DND-41 (cell line): ENCODE results near the gene SLC35E3.
A peak's percentile ranks its signal among the peaks of the same experiment; 100 is the strongest.

Experiments
- ATAC-seq: fragments of 200-7000 bp; cut with Tn5 transposase; 3 replicates; pipeline ENCODE4 v1.9.1; 2021; ENCODE audit warnings: low read depth; ENCODE audit not compliant: insufficient read depth
- DNase-seq: peaks from one replicate; pipeline ENCODE4 v3.0.0-alpha.2; 2020
- H2AFZ ChIP-seq: 2 replicates; pipeline ENCODE4 v1.6.0; 2012; ENCODE audit warnings: low read depth, low read length
- H3K27ac ChIP-seq: 2 replicates; pipeline ENCODE4 v1.5.1; 2012; ENCODE audit warnings: low read length, inconsistent platforms
- H3K27me3 ChIP-seq: fragments of 200-600 bp; sonication (generic); 2 replicates; pipeline ENCODE4 v1.6.0; 2012; ENCODE audit warnings: low read length, mild to moderate bottlenecking, inconsistent platforms; ENCODE audit not compliant: insufficient read depth, poor library complexity
- H3K36me3 ChIP-seq: 2 replicates; pipeline ENCODE4 v1.5.1; 2012; ENCODE audit warnings: low read length, inconsistent platforms; ENCODE audit not compliant: insufficient read depth
- H3K4me1 ChIP-seq: 2 replicates; pipeline ENCODE4 v1.5.1; 2012; ENCODE audit warnings: mild to moderate bottlenecking, low read length; ENCODE audit not compliant: insufficient read depth
- H3K4me2 ChIP-seq: 2 replicates; pipeline ENCODE4 v1.6.0; 2012; ENCODE audit warnings: mild to moderate bottlenecking, moderate library complexity, low read length, inconsistent platforms; ENCODE audit not compliant: insufficient read depth
- H3K4me3 ChIP-seq, 2 experiments: fragments of 200-600 bp in 1 of 2; shearing (Covaris generic) in 1 of 2; 2 replicates each; pipeline ENCODE4 v1.5.1; 2012 to 2016; ENCODE audit warnings: inconsistent platforms in 2 of 2, low read length in 2 of 2, mild to moderate bottlenecking in 2 of 2, low read depth in 1 of 2, moderate library complexity in 1 of 2
- H3K79me2 ChIP-seq: 2 replicates; pipeline ENCODE4 v1.6.0; 2012; ENCODE audit warnings: low read length, inconsistent platforms; ENCODE audit not compliant: insufficient read depth
- H3K9ac ChIP-seq: 2 replicates; pipeline ENCODE4 v1.6.0; 2012; ENCODE audit warnings: low read depth, mild to moderate bottlenecking, inconsistent platforms, low read length, moderate library complexity
- H3K9me3 ChIP-seq: 2 replicates; pipeline ENCODE4 v1.5.1; 2012; ENCODE audit warnings: low read length, moderate library complexity, mild to moderate bottlenecking, inconsistent platforms; ENCODE audit not compliant: insufficient read depth, severe bottlenecking
- H4K20me1 ChIP-seq: 2 replicates; pipeline ENCODE4 v1.6.0; 2012; ENCODE audit warnings: low read length; ENCODE audit not compliant: insufficient read depth
- CTCF ChIP-seq: IDR thresholded peaks from 2 replicates; pipeline ENCODE4 v1.5.1; 2012; ENCODE audit warnings: borderline replicate concordance, low read length, moderate library complexity, mild to moderate bottlenecking; ENCODE audit not compliant: poor library complexity, severe bottlenecking; ENCODE audit errors: extremely low read depth
- EZH2 ChIP-seq: IDR thresholded peaks from 3 replicates; pipeline ENCODE4 v1.6.1; 2012; ENCODE audit warnings: borderline replicate concordance, low read depth, mild to moderate bottlenecking, moderate library complexity, low read length, inconsistent platforms; ENCODE audit not compliant: severe bottlenecking

The SLC35E3 gene

GRCh38 chr12:68768431-68768939 lies 22.5 kb downstream of the SLC35E3 start:
- no peak overlapping the region for H2AFZ ChIP-seq
- peaks cover 11% of the 10 kb centered on the region for H3K4me1 ChIP-seq
- ATAC-seq: no peak
- no peaks in the 10 kb centered on the region for H4K20me1 ChIP-seq
- no peak overlapping the region for H3K4me2 ChIP-seq
- TF ChIP-seq CTCF: no peak
- no peak for TF ChIP-seq EZH2
- no peak overlapping the region for H3K27ac ChIP-seq
- no peak overlapping the region for H3K9ac ChIP-seq
- H3K27me3 ChIP-seq: no peaks in the 10 kb centered on the region
- peaks cover 17% of the 10 kb centered on the region for H3K36me3 ChIP-seq
- H3K4me3 ChIP-seq: no peak overlapping the region
- H3K79me2 ChIP-seq: no peaks in the 10 kb centered on the region
- DNase-seq: no peak
- H3K9me3 ChIP-seq: no peaks in the 10 kb centered on the region

GRCh38 chr12:68769941-68770340 lies 24.0 kb downstream of the SLC35E3 start:
- Histone ChIP-seq H3K27ac (no peak overlapping the region), H4K20me1 (no peaks in the 10 kb centered on the region), H3K27me3 (no peaks in the 10 kb centered on the region), H2AFZ (no peak overlapping the region), H3K36me3 (peaks cover 6% of the 10 kb centered on the region), H3K4me2 (no peak overlapping the region), H3K4me3 (no peak overlapping the region), H3K79me2 (no peaks in the 10 kb centered on the region), H3K4me1 (peaks cover 11% of the 10 kb centered on the region), H3K9ac (no peak overlapping the region), H3K9me3 (no peaks in the 10 kb centered on the region)
- DNase-seq (no peak), ATAC-seq (no peak)
- TF ChIP-seq EZH2: no peak
- TF ChIP-seq CTCF: no peak

- no peaks in the 10 kb centered on the region for H3K79me2 ChIP-seq
- TF ChIP-seq CTCF (no peak), EZH2 (no peak)
- no peak overlapping the region for H3K9ac ChIP-seq
- H3K4me3 ChIP-seq: no peak overlapping the region
- no peaks in the 10 kb centered on the region for H3K27me3 ChIP-seq
- peaks cover 6% of the 10 kb centered on the region for H3K36me3 ChIP-seq
- no peaks in the 10 kb centered on the region for H4K20me1 ChIP-seq
- peaks cover 11% of the 10 kb centered on the region for H3K4me1 ChIP-seq
- no peak overlapping the region for H3K4me2 ChIP-seq
- ATAC-seq (no peak), DNase-seq (no peak)
- H3K9me3 ChIP-seq: no peaks in the 10 kb centered on the region
- H3K27ac ChIP-seq: no peak overlapping the region
- no peak overlapping the region for H2AFZ ChIP-seq
Measured at GRCh38 chr12:68771223-68771925, 25.4 kb downstream of the SLC35E3 start.

GRCh38 chr12:68772714-68773113 lies 26.7 kb downstream of the SLC35E3 start:
- ATAC-seq (peak; percentile 77), DNase-seq (peak; percentile 40)
- no peaks in the 10 kb centered on the region for H3K79me2 ChIP-seq
- H3K4me3 ChIP-seq: no peak overlapping the region
- peaks cover 11% of the 10 kb centered on the region for H3K4me1 ChIP-seq
- no peak overlapping the region for H2AFZ ChIP-seq
- no peak overlapping the region for H3K4me2 ChIP-seq
- no peaks in the 10 kb centered on the region for H3K9me3 ChIP-seq
- H3K9ac ChIP-seq: no peak overlapping the region
- peak overlapping the region; percentile 56 for H3K27ac ChIP-seq
- TF ChIP-seq EZH2 (no peak), CTCF (no peak)
- H4K20me1 ChIP-seq: no peaks in the 10 kb centered on the region
- no peaks in the 10 kb centered on the region for H3K36me3 ChIP-seq
- no peaks in the 10 kb centered on the region for H3K27me3 ChIP-seq
